NCI-H1092 treated with DMSO at 0.1 percent for 48 hours (cell line): Measurements from ENCODE around the gene RFX2.
"Not testable (repeated sequence)": the region's sequence is repeated elsewhere in the genome, so short reads cannot be mapped to it uniquely, and the experiment has no call there.

Source experiments
- DNase-seq: peaks from one replicate; lab custom pipeline; 2025; lab: John Stamatoyannopoulos, UW

The RFX2 gene

DNA sequence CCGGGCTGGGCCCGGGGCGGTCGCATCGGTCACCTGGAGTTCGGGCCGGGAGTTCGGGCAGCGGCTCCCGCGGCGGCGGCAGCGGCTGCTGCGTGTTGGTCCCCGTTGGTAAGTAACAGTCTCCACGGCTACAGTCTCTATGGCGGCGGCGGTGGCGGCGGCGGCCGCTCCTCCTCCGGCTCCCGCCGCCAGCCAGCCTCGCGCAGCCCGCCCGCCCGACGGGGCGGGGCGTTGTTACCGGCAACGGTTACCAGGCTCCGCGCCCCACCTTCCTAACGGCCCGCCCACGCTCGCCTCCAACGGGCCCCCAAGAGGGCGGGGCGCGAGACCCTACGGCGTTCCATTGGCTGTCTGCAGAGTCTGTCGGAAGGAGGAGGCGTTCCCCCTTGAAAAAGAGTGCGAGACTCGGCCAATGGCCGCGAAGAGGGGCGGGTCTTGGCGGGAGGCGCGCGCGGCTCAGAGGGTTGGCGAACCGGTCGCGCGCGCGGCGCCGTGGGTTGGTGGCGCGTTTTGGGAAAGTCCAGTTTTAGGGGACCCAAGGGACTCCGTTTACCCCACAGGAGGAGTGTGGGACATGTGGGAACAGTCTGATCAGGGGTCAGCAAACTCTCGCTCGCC lies at the start of gene RFX2:
TSS of gene RFX2 (minus strand) at position 141 of the 618 bp plus-strand sequence. CDS start 63,004 bp downstream, outside the sequence.
- peak; percentile 99 for DNase-seq

DNA sequence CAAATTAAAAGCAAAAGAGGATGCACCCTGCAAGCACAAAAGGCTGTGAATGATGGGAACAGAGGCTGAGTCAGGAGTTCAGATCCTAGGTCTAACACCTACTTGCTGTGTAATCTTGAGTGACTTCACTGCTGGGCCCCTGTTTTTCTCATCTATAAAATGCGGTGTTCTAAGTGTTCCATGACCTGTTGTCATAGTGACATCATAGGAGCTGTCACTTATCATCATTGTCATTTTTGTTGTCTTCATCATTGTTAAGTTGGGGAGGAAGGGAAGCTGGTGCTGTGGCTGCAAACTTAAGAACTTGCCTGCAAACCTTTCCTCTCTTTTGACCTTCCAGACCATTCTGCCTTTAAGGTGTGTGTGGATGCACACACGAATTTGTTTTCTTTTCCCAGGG lies 45.7 kb upstream of the RFX2 start:
- DNase-seq = no peak

DNA sequence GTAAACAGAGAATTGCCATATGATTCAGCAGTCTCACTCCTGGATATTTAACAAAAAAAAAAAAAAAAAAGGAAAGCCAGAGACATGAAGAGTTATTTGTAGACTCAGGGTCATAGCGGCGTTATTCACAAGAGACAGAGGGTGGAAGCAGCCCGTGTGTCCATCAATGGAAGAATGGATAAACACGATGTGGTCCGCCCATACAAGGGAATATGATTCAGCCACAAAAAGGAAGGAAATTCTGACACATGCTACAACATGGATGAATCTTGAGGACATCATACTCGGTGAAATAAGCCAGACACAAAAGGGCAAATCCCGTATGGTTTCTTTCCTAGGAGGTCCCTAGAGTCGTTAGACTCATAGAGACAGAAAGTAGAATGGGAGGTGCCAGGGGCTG lies 40.0 kb upstream of the RFX2 start:
- DNase-seq = no peak

GRCh38 chr19:6141217-6141616 lies 30.9 kb upstream of the RFX2 start:
- no peak for DNase-seq

- DNase-seq = no peak
These were observed 28.2 kb upstream of the RFX2 start for GRCh38 chr19:6138511-6138910.

DNA sequence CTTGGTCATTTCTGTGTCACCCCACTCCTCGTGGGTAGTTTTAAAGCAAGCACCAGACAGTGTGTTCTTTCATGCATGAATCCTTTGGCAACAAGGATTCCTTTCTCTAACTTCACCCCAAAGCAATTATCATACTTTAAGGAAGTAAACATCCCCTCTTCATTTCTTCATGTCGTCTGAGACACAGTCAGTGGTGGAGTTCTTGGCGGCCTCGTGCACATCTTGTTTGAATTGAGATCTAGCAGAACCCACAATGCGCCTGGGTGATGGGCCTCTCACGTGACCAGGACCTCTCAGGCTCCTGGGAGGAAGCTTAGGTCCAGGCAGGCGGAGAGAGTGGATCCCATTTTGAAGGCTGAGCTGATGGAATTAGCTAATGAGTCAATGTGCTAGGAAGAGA lies 27.8 kb upstream of the RFX2 start:
- no peak for DNase-seq

DNA sequence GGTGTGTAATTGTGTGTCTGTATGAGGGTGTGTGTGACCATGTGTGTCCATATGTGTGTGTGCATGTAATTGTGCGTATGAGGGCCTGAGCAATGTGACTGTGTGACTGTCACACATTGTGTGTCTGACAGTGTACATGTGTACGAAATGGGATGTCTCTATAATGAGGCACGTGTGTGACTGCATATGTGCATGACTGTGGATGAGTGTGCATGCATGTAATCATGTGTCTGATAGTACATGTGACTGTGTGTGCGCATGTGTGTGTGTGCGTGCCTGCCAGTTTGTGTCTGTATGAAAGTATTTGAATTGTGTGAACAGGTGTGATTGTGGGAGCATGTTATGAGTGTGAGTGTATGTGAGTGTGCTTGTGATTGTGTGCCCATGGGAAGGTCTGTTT lies 22.9 kb upstream of the RFX2 start:
- DNase-seq = no peak

GRCh38 chr19:6132482-6132881 lies 22.2 kb upstream of the RFX2 start:
- DNase-seq = no peak

DNA sequence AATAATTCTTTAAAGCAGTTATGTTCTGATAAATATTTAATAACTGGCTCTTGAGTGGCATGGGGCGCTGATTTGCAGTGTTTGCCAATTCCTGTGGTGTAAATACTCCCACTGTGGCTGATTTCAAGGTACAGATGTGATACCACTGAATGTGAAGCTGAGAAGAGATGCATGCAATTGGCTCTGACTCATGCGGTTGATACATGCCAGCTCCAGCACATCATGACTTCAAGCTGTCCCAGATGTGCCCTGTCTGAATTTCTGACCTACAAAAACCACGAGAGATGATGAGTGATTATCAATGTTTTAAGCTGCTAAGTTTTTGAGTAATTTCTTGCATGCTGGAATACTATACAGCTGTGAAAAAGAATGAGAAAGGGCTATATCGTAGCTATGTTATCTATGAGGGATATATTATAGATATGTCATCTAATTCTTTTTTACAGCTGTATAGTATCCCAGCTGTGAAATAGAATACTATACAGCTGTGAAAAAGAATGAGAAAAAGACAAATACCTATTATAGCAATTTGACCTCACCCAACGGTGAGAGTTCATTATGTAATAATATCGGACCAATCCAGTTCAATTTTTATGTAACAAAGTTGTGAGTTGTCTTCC lies 17.5 kb upstream of the RFX2 start:
- DNase-seq = no peak

DNA sequence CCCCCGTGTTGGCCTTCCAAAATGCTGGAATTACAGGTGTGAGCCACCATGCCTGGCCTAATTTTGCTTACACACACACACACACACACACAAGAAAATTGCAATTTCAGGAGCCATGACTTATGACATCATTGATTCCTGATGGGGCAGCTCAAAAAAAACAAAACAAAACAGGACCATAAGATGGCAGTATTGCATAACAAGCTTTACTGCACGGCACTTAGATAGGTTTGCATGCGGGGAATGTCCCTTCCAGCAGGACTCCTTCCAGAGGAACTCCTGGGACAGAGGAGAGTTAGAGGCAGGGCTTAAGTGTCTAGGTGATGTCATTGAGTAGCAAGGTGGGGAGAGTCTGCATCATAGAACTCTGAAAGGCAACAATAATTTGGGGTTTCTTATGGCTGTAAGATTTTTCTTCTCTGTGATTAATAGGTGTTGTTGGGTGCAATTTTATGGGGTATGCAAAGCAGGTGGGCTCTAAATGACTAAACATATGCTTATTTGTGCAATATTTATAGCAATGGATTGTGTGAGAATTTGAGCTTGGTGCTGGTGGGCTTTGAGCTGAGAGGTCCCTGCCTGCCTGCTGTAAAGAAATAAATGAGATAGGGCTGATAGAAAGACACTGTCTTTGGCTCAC lies 16.2 kb upstream of the RFX2 start:
- peak; percentile 29 for DNase-seq

GRCh38 chr19:6125571-6125989 lies 15.3 kb upstream of the RFX2 start:
- peak; percentile 78 for DNase-seq

DNA sequence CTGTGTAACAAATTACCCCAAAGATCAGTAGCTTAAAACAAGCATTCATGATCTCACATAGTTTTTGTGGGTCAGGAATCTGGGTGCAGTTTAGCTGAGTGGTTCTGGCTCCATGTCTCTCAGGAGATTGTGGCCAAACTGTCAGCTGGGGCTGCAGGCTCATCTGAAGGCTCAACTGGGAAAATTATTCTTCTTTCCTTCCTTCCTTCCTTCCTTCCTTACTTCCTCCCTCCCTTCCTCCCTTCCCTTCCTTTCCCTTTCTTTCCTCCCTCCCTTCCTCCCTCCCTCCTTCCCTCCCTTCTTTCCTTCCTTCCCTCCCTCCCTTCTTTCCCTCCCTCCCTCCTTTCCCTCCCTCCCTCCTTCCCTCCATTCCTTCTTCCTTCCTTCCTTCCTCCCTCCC lies 8.7 kb upstream of the RFX2 start:
- DNase-seq = no peak

DNA sequence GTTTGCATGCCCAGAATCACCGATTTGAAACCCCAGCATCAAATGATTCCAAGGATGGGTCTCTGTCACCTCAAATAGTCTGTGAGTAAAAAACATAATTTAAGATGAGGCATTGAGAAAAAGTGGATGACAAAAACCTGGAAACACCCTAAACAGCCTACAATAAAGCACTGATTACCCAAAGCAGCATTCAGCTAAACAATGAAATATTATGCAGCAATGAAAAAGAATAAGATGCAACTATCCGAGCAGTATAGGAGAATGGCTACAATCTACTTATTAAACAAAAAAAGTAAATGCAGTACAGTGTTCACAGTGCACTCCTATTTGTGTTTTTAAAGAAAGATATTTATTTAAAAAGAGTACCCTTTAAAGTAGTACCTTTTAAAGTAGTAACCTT lies 7.7 kb upstream of the RFX2 start:
- no peak for DNase-seq

- no peak for DNase-seq
These were observed 7.2 kb upstream of the RFX2 start for GRCh38 chr19:6117534-6117933.

DNA sequence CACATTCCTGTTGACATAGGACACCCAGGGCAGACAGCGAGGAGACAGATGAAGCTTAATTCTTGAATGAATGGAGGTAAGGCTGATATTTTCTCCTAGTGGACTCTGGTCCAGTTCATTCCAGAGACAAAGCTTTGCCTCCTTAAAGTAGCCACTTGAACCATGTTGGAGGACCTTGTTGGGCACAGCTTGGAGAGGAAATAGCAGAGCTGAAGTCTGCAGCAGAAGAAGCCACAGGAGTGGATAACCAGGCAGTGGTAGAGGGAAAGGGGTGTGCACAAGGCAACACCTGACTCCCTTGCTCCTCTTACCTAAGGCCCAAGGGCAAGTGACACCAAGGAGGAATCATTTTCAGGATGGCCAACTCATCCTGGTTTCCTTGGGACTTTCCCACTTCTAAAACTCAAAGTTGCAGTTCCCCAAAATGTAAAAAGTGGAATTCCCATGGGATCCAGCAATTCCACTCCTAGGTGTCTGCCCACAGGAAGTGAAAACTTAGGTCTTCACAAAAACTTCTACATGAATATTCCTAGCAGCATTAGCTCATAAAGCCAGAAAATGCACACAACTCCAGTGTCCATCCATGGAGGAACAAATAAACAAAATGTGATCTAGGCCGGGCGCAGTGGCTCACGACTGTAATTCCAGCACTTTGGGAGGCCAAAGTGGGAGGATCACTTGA lies 6.6 kb upstream of the RFX2 start:
- no peak for DNase-seq

DNA sequence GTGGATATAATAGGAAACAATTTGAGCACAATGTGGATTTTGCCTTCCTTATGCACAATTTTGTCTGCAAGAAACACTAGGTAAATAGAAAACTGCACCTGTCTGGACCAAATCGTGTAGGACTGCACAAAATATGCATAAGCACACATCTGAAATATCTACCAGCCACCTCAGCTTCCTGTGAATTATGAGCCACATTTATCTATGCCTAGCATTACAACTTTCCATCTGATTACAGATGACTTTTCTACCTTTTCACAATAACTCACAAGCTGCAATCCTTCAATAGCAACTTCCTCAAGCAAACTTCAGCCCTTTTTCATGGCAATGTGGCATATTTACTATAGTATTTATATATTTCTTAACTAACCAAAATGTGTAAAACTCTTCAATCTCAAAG lies 5.7 kb upstream of the RFX2 start:
- no peak for DNase-seq

GRCh38 chr19:6113616-6114188 lies 3.4 kb upstream of the RFX2 start:
- DNase-seq = no peak

- DNase-seq = no peak
These were observed 353 bp downstream of the RFX2 start for GRCh38 chr19:6109947-6110346.

DNA sequence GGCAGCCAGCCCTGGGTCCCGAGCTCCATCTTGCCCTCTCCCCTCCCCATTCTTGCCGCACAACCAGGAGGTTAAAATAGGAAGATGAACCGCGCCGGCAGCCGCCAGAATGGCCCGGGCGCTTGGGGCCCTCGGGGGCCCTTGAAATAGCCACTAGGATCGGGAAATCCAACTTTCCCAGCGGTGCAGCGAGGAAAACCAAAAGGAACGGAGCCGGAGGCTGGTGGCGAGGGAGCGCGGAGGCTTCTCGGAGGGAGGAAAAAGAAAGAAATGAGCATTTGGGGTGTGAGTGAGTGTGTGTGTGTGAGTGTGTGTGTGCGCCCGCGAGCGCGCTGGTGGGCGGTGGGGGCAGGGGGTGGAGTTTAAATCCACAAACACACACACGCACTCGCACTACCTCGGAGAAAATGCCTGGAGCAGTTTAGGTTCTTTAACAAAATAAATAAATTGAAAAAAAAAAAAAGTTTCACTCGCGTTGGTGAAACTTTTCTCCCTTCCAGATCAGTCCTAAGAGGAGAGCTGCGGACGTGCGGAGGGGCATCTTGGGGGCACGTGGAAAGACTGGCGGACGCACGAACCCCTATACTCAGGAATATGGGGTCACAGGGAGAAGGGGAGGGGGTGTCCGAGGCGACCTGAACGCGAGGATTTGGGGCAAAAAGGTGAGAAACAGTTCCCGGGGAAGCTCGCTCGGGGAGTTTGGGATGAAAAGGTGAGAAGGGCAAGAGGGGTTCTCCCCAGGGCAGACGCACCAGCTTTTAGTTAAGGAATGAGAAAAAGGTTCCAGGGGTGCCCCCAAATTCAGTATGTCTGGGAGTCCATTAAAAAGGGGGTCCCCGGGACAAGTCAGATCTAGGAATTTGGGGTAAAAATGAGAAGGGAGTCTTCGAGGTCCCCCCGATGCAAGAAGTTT lies 1.3 kb downstream of the RFX2 start:
- peak; percentile 47 for DNase-seq

DNA sequence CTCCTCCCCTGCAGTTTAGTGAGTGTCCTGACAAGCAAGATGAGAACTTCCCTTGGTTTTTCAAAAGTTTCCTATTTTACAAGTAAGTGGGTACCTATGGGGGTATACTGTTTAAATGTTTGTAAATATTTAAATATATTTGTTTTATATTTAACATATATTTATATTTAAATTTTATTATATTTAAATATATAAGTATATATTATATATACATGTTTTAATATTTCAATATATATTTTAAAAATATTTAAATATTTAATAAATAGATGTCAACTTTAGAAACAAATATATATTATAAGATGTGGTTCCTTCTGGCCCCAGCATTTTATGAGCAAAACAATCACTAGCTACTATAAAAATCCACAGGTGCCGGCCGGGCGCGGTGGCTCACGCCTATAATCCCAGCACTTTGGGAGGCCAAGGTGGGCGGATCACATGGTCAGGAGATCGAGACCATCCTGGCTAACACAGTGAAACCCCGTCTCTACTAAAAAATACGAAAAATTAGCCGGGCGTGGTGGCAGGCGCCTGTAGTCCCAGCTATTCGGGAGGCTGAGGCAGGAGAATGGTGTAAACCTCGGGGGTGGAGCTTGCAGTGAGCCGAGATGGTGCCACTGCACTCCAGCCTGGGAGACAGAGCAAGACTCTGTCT lies 3.5 kb downstream of the RFX2 start:
- DNase-seq = not testable (repeated sequence)

- DNase-seq = no peak
These were observed 4.9 kb downstream of the RFX2 start for GRCh38 chr19:6105444-6105843.
